Pancreas (tissue), 10 donors: ENCODE data around the gene MEIS1. TPM values are rescaled to one million over a fixed set of nuclear protein-coding genes. Genes with fewer than 3 reads are reported as not detected.

Source experiments
- ATAC-seq, 4 donors: fragments of 200-7000 bp; cut with Tn5 transposase; one replicate each; pipeline versions ENCODE4 v1.8.0 to v1.9.1; 2020; ENCODE audit warnings: mild to moderate bottlenecking in 4 of 4, moderate library complexity in 4 of 4
- DNase-seq, 6 donors: peaks; one replicate each; pipeline ENCODE4 v3.0.0-alpha.2; 2020
- FAIRE-seq: peaks from 2 replicates; lab custom pipeline; 2012; peaks lifted over from hg19 to GRCh38; lab: Jason Lieb, UNC
- H3K27ac ChIP-seq, 4 donors: fragments of 200-600 bp; sonication (generic); 1 replicate in 3 of 4; 2 replicates in 1 of 4; pipeline versions ENCODE4 v1.5.0 to v1.8.0; 2020
- H3K27me3 ChIP-seq, 4 donors: fragments of 200-600 bp; one replicate each; pipeline ENCODE4 v1.8.0; 2021
- H3K36me3 ChIP-seq, 3 donors: fragments of 200-600 bp; sonication (generic) in 1 of 3; one replicate each; pipeline versions ENCODE4 v1.5.0 to v1.8.0; 2020 to 2021
- H3K4me1 ChIP-seq, 3 donors: fragments of 200-600 bp; one replicate each; pipeline ENCODE4 v1.8.0; 2021
- H3K4me3 ChIP-seq, 4 donors: fragments of 200-600 bp; sonication (generic) in 2 of 4; one replicate each; pipeline versions ENCODE4 v1.5.0 to v1.8.0; 2020 to 2021
- H3K9me3 ChIP-seq, 4 donors: fragments of 200-600 bp; one replicate each; pipeline ENCODE4 v1.8.0; 2021
- WGBS, 2 donors: extraction: QIAGEN DNeasy Blood & Tissue Kit; methylation state at CpG; one replicate each; pipeline ENCODE4 v1.1.7; 2013; 5-methylcytosine and 5-hydroxymethylcytosine counted together
- intact Hi-C, 3 donors: fragments of 100-400 bp; cut with DNase I; formaldehyde crosslinking; loops; one replicate each; pipeline versions ENCODE4 v1.11.1 to v1.14.2; 2022
- polyA plus RNA-seq, 2 donors: library from polyadenylated mRNA; stranded (reverse); fragments of 200-250 nt; gene quantifications; one replicate each; pipeline ENCODE4 v1.2.3, GENCODE V29; 2013
- total RNA-seq, 6 donors: library from RNA; stranded (reverse); fragmentation: NEBNext Ultra II Directional in 4 of 6; extraction: Animal tissue kit (Norgen Biotek cat#: 25700) in 4 of 6; gene quantifications; one replicate each; pipeline versions ENCODE4 v1.2.1 to v1.2.4, GENCODE V29; 2021 to 2023
- TF ChIP-seq, protein P1 (sequence below), 4 donors: fragments of 200-600 bp; sonication (generic) in 3 of 4; IDR thresholded peaks; one replicate each; pipeline versions ENCODE4 v1.5.0 to v1.8.0; 2021; ENCODE audit warnings: antibody characterized with exemption in 4 of 4
- donor health status: healthy with polysubstance abuse.
- donor health status: DM: no; HTN: no; CAD: no; lungs with moderate emphysema.
- donor health status: DM: no; HTN: no; CAD: no.
- donor health status: control.
- donor health status: control.
- donor health status: Bipolar disorder and iron deficiency.
- donor health status: DM: yes; HTN: yes; CAD: no.
- donor health status: DM: no; HTN: no; CAD: no.
- donor health status: DM: no; HTN: no; CAD: no.
- donor health status: DM: yes; HTN: yes; CAD: no.

MEIS1 gene
- total and polyA plus RNA-seq, 8 donors: 41.3 to 129 (median 58.4) TPM

DNA sequence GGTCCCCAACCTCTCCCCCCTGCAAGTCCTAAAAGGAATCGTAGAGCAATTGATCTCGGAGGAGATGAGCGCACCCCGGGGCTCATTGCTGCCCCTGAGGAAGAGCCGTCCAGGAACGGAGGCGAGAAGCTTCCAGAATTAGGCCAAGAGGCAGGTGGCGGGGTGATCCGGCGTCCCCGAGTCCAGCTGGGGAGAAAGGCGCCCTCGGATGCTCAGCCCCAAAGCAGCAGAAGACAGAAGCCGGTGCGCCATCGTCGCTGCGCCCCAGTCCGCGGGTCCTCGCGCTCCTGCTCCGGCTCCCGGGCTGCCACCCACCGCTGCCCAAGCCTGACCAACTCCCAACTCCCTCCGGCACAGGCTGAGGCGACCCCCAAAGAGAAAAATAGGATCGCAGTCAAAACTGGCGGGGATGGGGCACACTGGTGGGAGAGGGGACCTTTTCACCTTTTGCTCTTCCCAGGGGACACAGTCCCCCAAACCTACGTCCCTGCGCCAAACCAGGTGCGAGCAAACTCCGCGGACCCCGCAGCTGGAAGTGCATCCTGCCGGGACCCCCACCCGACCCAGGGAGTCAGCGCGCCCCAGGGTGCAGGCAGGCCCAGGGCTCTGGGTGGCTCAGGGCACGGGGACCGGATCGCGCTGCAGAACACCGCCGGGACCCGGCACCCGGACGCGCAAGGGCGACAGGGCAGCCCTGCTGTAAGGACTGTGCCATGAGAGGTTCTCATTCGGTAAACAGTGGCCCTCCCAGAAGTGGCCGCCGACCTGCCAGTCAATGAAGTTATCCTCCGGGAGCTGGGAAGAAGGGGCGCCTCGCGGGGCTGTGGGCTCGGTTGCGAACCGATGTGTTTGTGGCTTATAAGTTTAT is 8.4 kb upstream of the MEIS1 start:
- peak in 3 of 4 donors; percentile 27 to 46 (median 34) for ATAC-seq
- TF ChIP-seq, protein P1, sequence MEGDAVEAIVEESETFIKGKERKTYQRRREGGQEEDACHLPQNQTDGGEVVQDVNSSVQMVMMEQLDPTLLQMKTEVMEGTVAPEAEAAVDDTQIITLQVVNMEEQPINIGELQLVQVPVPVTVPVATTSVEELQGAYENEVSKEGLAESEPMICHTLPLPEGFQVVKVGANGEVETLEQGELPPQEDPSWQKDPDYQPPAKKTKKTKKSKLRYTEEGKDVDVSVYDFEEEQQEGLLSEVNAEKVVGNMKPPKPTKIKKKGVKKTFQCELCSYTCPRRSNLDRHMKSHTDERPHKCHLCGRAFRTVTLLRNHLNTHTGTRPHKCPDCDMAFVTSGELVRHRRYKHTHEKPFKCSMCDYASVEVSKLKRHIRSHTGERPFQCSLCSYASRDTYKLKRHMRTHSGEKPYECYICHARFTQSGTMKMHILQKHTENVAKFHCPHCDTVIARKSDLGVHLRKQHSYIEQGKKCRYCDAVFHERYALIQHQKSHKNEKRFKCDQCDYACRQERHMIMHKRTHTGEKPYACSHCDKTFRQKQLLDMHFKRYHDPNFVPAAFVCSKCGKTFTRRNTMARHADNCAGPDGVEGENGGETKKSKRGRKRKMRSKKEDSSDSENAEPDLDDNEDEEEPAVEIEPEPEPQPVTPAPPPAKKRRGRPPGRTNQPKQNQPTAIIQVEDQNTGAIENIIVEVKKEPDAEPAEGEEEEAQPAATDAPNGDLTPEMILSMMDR (IDR thresholded peaks at IDR 0.05): no peak
- DNase-seq: peak in 4 of 6 donors; percentile 18 to 72 (median 46)
- H3K4me1 ChIP-seq: peaks cover 0 to 6% (median 5%) of the 10 kb centered on the region in 3 donors
- H3K36me3 ChIP-seq: no peaks in the 10 kb centered on the region
- no peak overlapping the region for H3K27ac ChIP-seq
- WGBS, 2 donors: 20 to 32% methylated on average over 58 to 60 of the region's 60 CpGs
- FAIRE-seq: no peak
- no peaks in the 10 kb centered on the region for H3K27me3 ChIP-seq
- peak overlapping the region; percentile 22 to 53 (median 30) for H3K4me3 ChIP-seq
- intact Hi-C loops: no loop called here
- H3K9me3 ChIP-seq: no peaks in the 10 kb centered on the region

- H3K27me3 ChIP-seq: no peaks in the 10 kb centered on the region
- H3K27ac ChIP-seq: no peak overlapping the region
- no peak overlapping the region for H3K4me3 ChIP-seq
- 71 to 75% methylated on average over 9 of the region's 9 CpGs for WGBS, 2 donors
- intact Hi-C loops: no loop called here
- peaks cover 0 to 6% (median 5%) of the 10 kb centered on the region in 3 donors for H3K4me1 ChIP-seq
- no peak for FAIRE-seq
- ATAC-seq: peak in 1 of 4 donors; percentile 48
- H3K36me3 ChIP-seq: no peaks in the 10 kb centered on the region
- TF ChIP-seq, protein P1 (IDR thresholded peaks at IDR 0.05): no peak
- no peak for DNase-seq
- H3K9me3 ChIP-seq: no peaks in the 10 kb centered on the region
These were observed 7.6 kb upstream of the MEIS1 start for GRCh38 chr2:66427300-66427699.

DNA sequence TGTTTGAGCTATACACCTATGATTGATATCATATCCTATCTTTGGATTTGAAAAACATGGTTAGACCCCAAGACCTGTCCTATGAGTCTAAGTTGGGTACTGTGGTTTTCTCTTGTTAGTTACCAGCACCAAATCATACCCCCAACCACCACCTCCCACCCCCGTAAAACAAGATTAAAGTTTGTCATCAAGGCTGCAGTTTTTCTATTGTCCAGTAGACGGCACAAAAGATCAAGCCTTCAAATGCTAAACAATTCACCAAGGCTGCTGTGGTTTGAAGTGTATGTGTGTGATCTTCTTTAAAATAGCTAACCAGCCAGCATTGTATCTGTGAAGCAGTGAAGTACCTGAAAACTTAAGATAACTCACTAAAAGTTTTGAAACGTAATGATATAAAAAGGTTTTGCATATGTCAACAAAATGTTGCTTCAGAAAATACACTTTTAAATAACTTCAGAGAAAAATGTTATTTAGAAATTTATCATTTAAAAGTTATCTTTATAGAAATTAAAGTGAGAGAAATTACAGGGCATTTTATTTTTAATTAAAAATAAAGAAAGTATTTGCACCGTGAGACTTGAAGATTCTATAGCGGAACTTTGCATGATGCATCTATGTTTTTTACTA is 5.8 kb upstream of the MEIS1 start:
- Histone ChIP-seq H3K36me3 (no peaks in the 10 kb centered on the region), H3K4me3 (no peak overlapping the region), H3K9me3 (no peaks in the 10 kb centered on the region), H3K27me3 (no peaks in the 10 kb centered on the region), H3K4me1 (peaks cover 0 to 6% (median 5%) of the 10 kb centered on the region in 3 donors), H3K27ac (no peak overlapping the region)
- peak in 2 of 6 donors; percentile 22 to 35 for DNase-seq
- peak; percentile 73 for FAIRE-seq
- intact Hi-C loops: no loop called here
- TF ChIP-seq, protein P1 (IDR thresholded peaks at IDR 0.05): peak; percentile 45 to 76 (median 59)
- 25 to 26% methylated on average over 5 of the region's 5 CpGs for WGBS, 2 donors
- ATAC-seq: peak in 1 of 4 donors; percentile 6

DNA sequence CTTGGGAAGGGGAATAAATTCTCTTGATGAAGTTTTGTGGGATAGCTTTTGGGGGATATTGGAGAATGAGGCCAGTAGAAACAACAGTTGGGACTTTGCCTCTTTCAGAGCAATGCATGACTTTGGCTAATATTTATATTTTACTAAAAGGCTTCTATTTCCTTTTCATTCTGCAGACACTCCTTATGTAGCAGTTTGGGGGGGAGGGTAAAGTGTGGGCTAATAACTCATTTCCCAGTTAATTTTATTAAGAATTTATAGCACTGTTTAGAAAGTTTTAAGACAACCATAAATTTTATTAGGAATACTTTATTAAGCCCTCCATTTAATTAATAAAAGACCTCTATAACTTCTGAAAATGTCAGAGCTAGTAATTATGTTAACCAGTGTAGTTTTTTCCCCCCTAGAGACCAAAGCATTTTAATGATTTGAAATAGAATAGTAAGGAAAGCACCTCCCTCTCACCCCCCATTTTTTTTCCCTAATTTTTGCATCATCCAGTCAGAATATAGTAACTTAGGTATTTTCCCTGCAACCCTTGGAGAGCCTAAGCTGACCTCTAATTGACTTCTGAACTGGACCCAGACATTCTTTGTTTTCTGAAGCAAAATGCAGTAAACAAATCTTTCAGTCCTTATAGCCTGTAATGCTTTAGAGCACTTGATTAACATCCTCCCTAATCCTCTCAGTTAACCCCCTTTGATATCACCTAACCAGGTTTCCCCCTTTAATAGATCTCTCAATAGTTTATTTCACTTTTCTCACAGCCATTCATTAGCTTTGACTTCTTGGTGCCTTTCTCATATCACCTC is 5.0 kb upstream of the MEIS1 start:
- FAIRE-seq: no peak
- no peak for DNase-seq
- Histone ChIP-seq H3K9me3 (no peaks in the 10 kb centered on the region), H3K27me3 (no peaks in the 10 kb centered on the region), H3K27ac (peak overlapping the region in 1 of 4 donors; percentile 11), H3K4me1 (peaks cover 0 to 6% (median 5%) of the 10 kb centered on the region in 3 donors), H3K36me3 (no peaks in the 10 kb centered on the region), H3K4me3 (no peak overlapping the region)
- no peak for ATAC-seq
- intact Hi-C loops: loop anchor here in 1 of 3 donors (10.0 kb wide), 1 partner anchor 785 kb away; no protein-coding TSS in a partner anchor
- TF ChIP-seq, protein P1 (IDR thresholded peaks at IDR 0.05): no peak
